Activated CD4-positive, alpha-beta T cell treated with anti-CD3 and anti-CD28 coated beads for 24 hours (primary cell): ENCODE data around the gene CTDP1.

ENCODE experiments used
- DNase-seq, 2 donors: peaks; one replicate each; pipeline ENCODE4 v3.0.0-alpha.2; 2020; ENCODE audit warnings: low read depth in 2 of 2

Gene CTDP1

DNA sequence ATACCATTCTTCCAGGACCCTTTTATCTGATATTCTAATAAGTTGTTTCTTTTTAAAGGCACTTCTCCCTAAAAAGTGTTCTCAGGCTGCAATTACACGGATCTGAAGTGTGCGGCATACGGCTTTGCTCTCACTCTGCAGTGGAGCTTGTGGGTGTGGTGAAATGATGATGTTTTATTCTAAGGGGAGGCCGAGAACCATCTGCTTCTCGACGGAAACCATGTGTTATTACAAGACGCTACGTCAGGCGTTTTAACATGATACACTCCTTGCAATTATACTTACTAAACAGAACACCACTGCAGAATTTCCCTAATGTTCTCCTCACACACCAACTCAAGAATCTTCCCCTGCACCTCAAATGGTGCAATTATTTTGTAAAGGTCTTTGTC lies 34.9 kb upstream of the CTDP1 start:
- no peak for DNase-seq

DNA sequence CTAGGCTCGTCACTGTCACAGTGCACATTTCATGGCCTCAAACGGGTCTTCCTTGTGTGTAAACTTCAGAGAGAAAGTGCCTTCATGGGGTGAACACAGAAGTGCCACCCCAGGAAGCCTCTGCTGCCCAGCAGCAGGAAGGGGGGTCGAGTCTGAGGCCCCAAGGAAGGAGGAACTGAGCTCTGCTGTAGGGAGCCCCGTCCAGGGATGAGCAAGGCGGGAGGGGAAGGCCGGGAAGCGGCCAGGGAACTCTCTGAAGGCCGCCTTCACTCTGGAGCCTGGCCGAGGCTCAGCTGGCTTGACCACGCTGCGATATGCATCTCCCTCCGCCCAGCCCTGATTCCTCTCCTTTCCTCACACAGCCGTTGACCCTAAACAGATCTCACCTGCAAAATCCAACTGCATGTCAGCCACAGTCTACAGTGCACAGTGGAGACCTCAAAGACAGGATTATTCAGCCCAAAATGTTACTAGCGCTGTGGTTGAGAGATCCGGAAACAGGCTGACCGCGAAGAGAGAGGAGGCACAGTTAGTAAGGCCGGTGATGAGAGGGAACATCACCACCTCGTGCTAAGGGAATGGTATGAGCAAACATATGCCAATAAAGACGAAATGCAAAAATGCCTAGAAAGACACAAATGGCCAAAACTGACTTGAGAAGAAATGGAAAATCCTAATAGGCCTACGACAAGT lies 34.2 kb upstream of the CTDP1 start:
- no peak for DNase-seq

DNA sequence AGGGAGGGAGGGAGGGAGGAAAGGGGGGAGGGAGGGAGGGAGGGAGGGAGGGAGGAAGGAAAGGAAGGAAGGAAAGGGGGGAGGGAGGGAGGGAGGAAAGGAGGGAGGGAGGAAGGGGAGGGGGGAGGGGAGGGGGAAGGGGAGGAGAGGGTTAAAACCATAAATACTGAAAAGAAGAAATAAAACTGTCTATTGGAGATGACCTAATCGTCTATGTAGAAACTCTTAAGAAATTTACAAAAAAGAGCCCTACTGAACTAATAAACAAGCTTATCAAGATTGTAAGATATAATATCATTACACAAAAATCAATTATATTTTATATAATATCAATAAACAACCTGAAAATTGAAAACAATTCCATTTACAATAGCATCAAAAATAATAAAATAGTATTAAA lies 32.3 kb upstream of the CTDP1 start:
- DNase-seq, result no peak

DNA sequence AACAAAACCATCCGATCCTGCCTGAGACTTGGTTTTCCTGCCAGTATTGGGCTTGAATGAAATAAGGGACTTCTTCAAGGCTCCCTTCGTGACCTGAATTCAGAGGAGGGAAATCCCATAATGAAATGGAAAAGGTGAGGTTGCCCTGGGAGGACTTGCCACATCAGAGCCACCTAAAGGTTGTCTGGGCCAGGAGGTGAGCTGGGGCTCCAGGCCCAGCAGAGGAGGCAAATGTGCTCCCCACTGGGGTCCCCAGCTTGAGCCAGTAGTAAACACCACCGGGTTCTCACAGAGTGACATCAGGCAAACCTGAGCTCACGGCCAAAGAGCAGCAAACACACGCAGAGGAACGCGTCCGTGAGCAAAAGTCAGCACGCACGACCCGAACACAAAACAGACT lies 28.6 kb upstream of the CTDP1 start:
- DNase-seq, result no peak

DNA sequence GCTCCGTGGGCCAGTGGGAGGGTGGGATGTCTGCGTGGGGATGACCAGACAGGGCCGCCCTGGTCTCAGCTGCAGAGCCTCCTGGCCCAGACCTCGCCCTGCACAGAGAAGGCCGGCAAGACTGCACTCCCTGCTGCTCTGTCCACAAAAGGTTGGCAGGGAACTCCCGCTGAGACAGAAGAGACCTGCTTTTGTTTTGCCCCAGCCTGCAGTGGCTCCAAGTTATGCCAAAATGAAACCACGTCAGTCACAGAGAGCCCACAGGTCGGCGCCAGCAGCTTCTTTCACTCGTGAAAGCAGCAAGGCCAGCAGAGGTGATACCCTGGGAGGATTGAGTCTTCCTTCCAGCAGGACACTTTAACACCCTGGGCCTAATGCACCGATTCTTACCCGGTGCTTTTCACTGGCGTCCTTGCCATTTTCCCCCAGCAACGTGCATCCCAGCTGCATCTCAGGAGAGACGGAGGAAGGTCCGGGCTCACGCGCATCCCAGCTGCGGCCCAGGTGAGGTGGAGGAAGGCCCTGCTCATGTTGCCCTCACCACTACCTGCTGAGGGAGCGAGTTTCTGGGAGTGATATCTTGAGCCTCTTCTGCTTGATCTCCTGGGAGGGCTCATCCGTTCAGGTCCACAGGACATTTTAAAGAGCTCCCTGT lies 22.1 kb upstream of the CTDP1 start:
- no peak for DNase-seq

DNA sequence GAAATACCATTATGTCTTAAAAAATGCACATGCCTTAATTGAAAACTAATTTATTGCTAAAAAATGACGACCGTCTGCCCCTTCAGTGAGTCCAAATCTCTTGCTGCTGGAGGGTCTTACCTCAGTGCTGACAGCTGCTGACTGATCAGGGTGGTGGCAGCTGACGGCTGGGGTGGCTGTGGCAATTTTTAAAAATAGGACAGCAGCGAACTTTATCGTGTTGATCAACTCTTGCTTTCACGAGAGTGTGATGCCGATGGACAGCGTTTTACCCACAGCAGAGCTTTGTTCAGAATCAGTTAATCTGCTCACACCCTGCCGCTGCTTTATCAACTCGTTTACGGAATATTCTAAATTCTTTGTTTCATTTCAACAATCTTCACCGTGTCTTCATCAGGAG lies 21.2 kb upstream of the CTDP1 start:
- DNase-seq, result no peak

DNA sequence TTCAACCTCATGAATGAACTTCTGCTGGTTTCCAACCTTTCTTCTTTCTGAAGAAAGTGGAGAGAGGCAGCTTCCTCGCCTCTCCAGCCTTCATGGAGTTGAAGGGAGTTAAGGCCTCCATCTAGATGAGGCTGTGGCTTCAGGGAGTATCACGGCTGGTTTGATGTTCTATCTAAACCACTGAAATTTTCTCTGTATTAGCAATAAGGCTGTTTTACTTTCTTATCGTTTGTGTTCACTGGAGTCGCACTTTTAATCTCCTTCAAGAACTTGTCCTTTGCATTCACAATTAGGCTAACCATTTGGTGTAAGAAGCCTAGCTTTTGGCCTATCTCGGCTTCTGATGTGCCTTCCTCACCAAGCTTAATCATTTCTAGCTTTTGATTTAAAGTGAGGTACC lies 19.9 kb upstream of the CTDP1 start:
- no peak for DNase-seq

DNA sequence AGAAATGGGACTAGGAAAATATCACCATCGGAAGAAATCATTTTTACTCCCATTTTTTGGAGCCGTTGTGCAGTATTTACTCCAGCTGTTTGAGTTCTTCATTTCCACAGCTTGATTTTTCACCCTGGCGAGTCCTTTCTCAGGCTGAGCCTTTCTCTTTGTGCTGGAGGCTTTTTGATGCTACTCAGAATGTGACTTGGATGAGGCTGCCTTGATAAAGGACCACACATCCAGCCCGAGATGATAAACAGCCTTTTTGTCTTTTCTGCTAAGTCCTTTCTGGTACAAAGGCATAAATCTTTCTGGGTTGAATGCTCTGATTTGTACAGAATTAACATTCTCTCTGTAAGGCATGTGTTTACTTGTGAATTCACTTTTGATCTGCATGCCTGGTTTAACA lies 17.6 kb upstream of the CTDP1 start:
- no peak for DNase-seq

DNA sequence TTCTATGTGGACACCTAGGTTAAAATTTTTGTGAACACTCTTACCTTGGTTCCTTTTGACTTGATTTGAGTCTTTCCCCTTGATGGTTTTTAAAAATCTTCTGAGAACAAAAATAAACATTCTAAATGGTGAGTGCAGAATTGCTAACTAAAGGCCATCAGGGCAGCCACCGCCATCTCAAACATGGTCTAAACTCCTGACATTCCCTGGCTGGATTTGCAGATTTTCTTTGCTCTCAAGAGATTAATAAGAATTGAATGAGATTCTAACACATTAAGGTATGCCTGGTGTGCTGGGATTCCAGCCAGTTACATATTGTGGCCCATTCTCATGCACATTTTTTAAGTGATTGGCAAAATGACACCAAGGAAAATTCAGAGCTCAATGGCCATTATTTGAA lies 17.2 kb upstream of the CTDP1 start:
- DNase-seq, result no peak

DNA sequence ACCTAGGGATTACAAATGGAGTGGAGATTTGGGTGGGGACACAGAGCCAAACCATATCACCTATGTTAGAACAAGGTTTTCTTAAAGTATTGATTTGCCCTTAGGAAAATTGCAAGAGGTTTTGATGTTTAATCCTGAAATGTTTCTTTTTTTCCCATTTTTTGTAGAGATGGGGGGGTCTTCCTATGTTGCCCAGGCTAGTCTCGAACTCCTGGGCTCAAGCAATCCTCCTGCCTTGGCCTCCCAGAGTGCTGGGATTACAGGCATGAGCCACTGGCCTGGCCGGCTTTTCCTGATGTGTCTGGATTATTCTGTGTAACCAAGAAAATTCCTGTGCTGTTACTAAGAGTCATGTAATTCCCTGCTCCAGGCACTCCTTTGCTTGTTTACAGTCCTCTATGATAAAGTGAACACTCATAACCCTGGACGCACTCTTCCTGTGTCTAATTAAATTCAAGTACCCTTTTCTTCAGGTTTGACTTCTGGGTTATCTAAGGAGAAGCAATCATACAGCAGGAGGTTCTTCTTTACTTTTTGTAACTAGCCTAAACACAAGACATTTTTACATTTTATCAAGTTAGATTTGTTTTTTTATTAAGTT lies 15.0 kb upstream of the CTDP1 start:
- no peak for DNase-seq

DNA sequence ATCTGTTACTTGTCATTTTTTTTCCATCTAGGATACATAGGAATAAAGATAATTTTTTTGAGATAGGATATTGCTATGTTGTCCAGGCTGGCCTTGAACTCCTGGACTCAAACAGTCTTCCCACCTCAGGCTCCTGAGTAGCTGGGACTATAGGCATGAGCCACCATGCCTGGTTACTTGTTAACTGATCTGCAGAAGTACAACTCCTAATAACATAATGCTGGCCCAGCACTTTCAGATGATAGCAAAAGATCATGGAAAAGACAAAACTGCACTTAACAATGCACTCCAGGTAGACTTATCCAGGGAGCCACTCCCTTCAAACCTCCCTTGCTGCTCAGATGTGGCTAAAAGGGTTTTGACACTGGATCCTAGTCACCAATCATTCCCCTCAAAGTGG lies 11.4 kb upstream of the CTDP1 start:
- DNase-seq, result no peak

DNA sequence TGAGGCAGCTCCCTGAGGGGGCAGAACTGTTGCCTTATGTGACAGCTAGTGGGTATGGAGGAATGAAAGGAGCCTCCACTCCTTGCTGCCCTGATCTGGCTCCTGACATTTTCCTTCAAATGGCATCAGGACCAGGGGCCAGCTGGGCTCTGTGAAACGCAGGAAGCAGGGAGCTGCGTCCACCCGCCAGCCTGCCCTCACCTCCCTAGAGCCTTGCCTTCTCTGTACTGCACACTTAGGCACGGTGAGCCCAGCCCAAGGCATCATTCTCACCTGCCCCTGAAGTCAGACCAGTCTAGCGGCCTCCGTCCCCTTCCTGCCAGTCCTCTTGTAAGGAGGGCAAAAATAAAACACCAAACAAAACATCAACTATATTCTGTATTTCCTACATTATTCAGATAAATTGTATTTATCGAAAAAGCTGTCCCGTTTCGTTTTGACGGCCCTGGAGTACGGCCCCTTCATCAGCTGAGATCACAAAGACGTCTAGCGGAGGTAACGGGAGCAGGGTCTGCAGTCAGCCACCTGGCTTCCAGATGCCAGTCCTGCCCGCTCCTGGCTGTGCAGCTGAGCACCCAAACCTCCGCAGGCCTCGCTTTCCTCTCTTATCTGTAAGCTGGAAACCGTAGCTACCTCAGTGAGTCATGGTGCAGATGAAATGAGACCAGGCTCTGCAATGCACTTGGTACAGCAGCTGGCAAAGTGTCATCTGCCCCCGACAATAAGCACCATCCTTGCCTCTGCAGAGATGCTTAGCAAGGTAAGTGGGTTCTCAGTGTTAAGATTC lies 6.9 kb upstream of the CTDP1 start:
- DNase-seq, result no peak

DNA sequence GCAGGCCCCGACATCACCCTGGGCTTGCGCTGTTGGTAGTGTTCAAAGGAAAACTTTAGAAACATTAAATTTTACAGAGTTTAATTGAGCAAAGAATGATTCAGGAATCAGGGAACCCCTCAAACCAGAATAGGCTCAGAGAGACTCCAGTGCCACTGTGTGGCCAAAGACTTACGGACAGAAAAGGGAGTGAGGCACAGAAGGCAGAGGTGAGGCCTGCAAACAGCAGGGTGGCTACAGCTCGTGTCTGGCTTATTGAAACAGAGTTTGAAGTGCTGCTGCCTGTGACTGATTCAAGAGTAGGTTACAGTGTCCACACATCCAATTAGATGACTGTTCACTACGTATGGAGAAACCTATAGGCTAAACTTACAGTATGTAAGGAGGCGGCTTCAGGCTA lies 2.4 kb upstream of the CTDP1 start:
- DNase-seq, result no peak

DNA sequence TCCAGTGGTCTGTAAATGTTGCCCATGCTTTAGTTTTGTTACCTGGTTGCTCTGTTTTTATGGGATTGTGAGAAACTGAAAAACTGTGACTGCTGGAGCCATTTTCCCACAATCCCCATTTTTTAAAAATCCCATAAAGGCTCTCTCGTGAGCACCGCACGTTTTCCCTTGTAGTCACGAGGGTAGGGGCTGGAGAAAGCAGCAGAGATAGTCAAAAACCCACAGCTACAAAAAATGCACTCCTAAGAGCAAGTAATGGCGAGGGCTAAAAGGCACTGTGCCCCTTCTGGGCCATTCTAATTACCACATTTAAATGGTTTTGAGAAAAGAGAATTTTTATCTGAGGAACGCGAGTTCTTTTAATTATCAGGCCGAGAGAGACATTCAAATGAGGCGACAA lies 1.8 kb upstream of the CTDP1 start:
- no peak for DNase-seq

DNA sequence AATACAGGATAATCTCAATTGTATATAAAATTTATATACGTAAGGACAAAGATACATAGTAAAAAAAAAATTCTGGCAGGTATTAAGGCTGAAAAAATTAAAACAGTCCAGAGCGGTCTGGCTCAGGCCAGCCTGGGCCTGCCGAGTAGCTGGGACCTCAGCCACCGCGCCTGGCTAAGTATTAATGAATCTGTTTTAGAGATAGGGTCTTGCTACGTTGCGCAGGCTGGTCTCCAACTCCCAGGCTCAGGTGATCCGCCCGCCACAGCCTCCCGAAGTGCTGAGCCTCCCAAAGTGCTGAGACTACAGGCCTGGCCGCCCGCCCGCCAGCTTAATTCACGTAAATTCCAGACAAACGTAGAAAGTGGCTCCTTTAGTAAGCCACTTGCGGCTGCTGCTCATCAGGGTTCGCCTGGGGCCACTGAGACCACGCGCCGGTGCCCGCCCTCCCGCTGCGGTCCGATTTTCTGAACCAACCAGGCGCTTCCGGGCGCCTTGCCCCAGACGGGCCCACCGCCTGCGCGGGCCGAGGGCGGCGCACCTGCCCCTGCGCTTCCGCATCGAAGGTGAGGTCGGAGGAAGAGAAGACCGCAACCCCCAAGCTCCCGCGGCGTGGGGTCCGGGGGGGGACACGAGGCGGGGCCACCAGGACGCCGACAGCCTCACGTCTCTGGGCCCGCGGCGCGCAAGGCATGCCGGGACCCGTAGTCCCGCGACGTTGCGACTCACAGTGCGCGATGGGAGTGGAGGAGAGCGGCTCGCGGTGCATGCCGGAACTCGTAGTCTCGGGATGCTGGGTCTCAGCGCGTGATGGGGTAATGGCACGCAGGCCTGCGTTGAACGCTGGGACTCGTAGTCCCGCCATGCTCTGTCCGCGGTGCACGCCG lies 695 bp upstream of the CTDP1 start:
- DNase-seq, result peak; percentile 89 to 97

DNA sequence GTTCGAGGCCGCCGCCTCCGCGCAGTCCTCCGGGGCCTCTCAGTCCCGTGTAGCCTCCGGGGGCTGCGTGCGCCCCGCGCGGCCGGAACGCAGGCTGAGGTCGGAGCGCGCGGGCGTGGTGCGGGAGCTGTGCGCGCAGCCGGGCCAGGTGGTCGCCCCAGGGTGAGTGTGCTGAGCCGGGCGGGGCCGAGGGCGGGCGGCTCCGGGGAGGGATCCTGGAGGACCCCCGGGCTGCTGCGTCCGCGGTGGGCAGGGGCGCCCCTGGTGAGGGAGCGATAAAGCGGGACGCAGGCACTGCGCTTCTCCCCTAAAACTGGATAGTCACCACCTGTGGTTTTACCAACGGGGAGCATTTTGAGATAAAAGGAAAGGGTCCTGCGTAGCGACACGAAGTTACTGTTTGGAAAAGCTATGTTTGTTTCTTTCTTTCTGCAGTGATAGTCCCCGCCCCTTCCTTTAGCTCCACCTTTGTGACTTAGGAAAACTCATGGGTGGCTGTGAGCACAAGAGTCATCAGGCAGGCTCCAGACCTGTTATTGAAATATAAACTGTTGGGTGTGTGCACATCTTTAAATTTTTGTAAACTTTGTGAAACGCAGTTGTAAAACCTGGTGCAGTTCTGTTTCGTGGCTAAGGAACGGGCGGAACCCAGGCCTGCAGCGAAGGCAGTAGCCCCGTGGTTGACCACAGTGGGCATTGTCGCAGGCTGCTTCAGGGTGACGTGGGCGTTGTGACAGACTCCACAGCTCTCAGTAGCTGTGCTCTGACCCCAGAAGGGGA lies 687 bp downstream of the CTDP1 start:
- no peak for DNase-seq

DNA sequence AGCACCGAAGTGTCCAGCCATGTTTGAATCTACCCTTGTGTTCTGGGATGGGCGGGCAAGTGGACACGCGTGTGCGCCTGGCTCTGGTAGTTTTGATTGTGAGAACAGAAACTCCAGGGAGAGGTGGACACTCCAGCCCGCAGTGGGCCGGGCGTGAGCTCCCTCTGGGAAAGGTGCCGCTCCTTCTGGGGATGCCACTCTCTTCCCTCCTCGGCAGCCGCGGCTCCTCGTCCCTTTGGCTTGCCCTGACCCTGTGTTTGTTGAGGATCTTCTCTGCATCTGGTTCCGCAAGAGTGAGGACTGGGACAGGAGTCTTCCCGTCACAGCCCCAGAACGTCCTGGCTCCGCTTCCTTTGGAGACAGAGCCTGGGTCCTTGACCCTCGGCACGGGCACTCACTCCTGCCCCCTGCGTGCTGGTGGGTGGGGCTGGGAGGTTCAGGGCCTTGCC lies 1.3 kb downstream of the CTDP1 start:
- no peak for DNase-seq

DNA sequence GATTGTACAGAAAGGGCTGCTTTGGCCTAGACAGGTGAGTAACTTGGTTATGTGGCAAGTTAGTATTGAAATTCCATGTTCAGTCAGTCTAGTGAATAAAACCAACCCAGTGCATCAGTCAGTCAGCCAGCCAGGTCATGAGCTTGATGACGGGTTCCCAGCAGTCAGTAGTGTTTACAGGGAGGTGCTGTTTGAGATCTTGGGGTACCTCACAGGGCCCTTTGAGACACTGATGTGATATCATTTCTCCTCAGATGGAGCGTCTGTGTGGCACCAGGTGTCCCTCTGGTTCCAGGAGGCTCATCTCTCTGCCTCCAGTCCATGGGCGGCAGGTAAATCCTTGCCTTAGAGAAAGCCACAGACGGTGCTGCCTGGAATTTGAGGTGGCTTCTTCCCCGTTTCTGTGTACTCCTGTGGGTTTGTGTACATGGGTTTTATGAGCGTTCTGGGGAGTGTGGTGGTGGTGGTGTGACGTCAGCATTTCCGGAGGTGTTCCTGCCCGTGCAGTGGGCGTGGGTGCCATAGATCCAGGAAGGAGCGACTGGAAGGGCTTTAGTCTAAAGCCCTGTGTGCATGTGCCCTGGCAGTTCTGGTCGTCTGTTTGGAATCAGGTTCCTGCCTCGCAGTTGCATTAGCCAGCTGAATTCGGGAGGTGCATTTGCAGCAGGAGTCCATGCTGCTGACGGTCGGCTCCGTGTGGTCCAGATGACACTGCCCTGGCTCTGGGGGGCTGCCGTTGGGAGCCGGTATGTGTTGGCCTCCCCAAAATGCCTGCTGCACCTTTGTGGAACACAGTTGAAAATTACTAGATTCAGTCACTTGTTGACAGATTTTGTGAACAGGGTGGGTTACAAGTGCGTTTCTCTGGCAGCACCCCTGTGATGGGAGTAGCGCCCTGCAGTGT lies 2.1 kb downstream of the CTDP1 start:
- peak in 1 of 2 donors; percentile 53 for DNase-seq

DNA sequence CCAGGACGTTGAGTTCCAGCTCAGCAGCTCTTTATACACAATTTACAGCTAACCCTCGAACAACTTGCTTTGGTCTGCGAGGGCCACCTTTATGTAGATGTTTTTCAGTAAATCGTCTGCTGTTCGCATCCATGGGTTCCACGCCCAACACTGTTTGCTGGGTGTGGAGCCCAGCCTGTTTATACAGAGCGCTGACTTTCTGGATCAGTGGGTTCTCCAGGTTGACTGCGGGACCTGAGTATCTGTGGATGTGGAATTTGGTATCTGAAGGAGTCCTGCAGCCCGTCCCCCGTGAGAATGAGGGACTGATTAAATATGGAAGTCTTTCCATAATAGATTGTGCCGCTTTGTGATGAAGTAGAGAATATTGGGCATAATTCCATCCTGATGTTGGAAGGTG lies 2.9 kb downstream of the CTDP1 start:
- no peak for DNase-seq
